ENCODE results near the gene PHLDB2. TPM values are rescaled to one million over a fixed set of nuclear protein-coding genes. Genes with fewer than 3 reads are reported as not detected.

The PHLDB2 gene
- total RNA-seq, 1 donor from 2014 or later: 57.2 TPM

DNA sequence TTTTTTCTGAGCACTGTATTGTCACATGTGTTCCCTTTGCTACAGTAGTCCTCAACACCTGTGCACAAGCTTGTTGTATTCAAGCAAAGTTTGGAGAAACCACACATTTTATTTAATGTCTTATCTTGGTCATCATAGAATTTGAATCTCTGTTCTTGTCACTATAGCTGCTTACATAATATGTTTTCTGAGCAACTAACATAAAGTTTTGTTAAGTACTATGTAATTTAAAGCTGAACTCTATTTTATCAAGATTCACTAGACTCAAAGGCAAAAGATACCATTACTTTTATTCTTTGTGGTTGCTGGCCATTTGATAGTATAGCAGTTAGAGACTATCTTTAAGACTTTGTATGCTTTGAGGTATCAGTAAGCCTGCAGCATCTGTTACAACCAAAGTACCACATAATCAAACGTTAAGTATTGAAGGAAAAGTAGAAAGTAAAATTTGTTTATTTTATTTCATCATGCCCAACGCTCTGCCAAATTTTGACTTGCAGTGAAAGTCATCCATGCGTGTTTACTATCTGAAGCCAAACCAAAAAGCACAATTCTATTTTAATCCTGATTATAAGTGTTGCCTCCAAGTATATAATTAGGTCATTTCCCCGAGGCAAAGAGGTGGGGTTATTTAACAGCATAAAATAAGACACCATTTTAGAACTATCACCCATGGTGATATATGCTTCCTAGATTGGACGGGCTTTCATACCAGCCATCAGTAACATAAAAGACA, 109.4 kb downstream of the PHLDB2 start:
- no peak for TF ChIP-seq CTCF (IDR thresholded peaks at IDR 0.05; ENCODE audit: insufficient read depth, low read length, poor library complexity, severe bottlenecking)
- no peaks in the 10 kb centered on the region for H3K27me3 ChIP-seq (ENCODE audit: control insufficient read depth, insufficient read depth, low read length)
- no peak overlapping the region for H3K4me3 ChIP-seq (ENCODE audit: low read depth, low read length)
- DNase-seq (ENCODE audit: low read depth): no peak
- peaks cover 2% of the 10 kb centered on the region for H3K36me3 ChIP-seq (ENCODE audit: control insufficient read depth, insufficient read depth, low read length)

DNA sequence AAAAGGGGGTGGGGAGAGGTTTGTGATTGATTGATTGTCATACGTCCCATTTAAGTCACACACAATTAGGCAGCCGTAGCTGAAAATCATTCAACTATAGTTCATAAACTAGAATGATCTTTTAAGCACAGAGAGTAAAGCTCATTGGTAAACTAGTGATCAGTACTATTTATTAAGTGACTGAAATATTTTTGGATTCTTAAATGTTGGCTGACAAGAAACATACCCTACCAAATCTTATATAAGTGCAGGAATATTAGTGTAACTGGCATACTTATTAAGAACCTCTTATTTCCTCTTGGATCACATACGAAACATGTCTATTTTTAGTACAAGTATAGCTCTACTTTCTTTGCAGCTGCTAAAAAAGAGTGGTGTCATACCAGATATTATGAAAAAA, 111.3 kb downstream of the PHLDB2 start:
- H3K36me3 ChIP-seq (ENCODE audit: control insufficient read depth, insufficient read depth, low read length): peaks cover 3% of the 10 kb centered on the region
- H3K4me3 ChIP-seq (ENCODE audit: low read depth, low read length): no peak overlapping the region
- no peak for DNase-seq (ENCODE audit: low read depth)
- no peaks in the 10 kb centered on the region for H3K27me3 ChIP-seq (ENCODE audit: control insufficient read depth, insufficient read depth, low read length)
- no peak for TF ChIP-seq CTCF (IDR thresholded peaks at IDR 0.05; ENCODE audit: insufficient read depth, low read length, poor library complexity, severe bottlenecking)

- no peak overlapping the region for H3K4me3 ChIP-seq (ENCODE audit: low read depth, low read length)
- TF ChIP-seq CTCF (IDR thresholded peaks at IDR 0.05; ENCODE audit: insufficient read depth, low read length, poor library complexity, severe bottlenecking): no peak
- no peak for DNase-seq (ENCODE audit: low read depth)
- peaks cover 3% of the 10 kb centered on the region for H3K36me3 ChIP-seq (ENCODE audit: control insufficient read depth, insufficient read depth, low read length)
- no peaks in the 10 kb centered on the region for H3K27me3 ChIP-seq (ENCODE audit: control insufficient read depth, insufficient read depth, low read length)
Observed at GRCh38 chr3:111971533-111972130, 112.6 kb downstream of the PHLDB2 start.

DNA sequence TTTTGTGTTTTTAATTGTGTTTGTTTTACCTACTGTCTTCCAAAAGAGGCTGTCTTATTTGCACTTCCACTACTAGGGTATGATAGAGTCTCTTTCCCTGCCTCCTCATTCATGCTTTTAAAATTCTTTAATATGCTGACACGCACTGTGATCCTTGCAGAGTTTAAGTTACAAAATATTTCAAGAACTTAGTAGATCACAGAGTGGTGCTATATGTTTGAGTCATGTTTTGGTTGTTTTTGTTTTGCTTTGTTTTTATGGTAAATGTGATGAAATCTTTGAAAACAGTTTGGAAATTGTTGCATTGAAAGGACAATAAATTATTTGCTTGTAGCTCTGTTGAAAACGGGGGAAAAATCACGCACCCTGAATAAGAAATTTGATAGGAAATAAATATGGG, 113.8 kb downstream of the PHLDB2 start:
- no peak for TF ChIP-seq CTCF (IDR thresholded peaks at IDR 0.05; ENCODE audit: insufficient read depth, low read length, poor library complexity, severe bottlenecking)
- Histone ChIP-seq H3K36me3 (ENCODE audit: control insufficient read depth, insufficient read depth, low read length) (peaks cover 3% of the 10 kb centered on the region), H3K4me3 (ENCODE audit: low read depth, low read length) (no peak overlapping the region), H3K27me3 (ENCODE audit: control insufficient read depth, insufficient read depth, low read length) (no peaks in the 10 kb centered on the region)
- no peak for DNase-seq (ENCODE audit: low read depth)

DNA sequence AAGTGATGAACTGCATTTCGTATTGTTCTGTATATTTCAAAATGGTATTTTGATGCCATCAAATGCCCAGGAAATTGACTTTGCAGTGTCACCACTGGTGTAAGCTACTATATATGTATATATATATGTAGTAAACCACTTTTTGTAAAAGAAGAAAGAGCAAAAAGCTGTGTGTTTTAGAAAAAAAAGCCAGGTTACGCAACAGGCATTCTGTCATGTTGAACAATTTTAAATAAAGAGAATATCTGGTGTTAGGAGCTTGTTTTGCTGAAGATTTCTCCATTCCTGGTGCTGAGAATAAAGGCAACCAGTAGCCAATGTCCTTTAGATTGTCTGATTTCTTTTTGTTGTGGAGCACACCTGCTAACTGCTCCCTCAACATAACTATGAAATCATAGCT, 116.1 kb downstream of the PHLDB2 start:
- TF ChIP-seq CTCF (IDR thresholded peaks at IDR 0.05; ENCODE audit: insufficient read depth, low read length, poor library complexity, severe bottlenecking): no peak

More for the DNA sequence above, 116.1 kb downstream of the PHLDB2 start:
- no peak overlapping the region for H3K4me3 ChIP-seq (ENCODE audit: low read depth, low read length)
- H3K27me3 ChIP-seq (ENCODE audit: control insufficient read depth, insufficient read depth, low read length): no peaks in the 10 kb centered on the region
- peaks cover 3% of the 10 kb centered on the region for H3K36me3 ChIP-seq (ENCODE audit: control insufficient read depth, insufficient read depth, low read length)
- DNase-seq (ENCODE audit: low read depth): no peak
